Uterus (tissue), 2 donors: ENCODE results near the gene HDAC4.

Experiments
- POLR2A ChIP-seq, 2 donors: fragments of 450-650 bp; IDR thresholded peaks; one replicate each; pipeline ENCODE4 v1.6.1; 2016; ENCODE audit warnings: antibody characterized with exemption in 2 of 2, mild to moderate bottlenecking in 1 of 2, moderate library complexity in 1 of 2
- TF ChIP-seq, protein P1 (sequence below), 4 experiments: fragments of 200-600 bp in 2 of 4; fragments of 450-650 bp in 2 of 4; sonication (generic) in 2 of 4; IDR thresholded peaks; one replicate each; pipeline ENCODE4 v1.5.1; 2016 to 2019; ENCODE audit warnings: antibody characterized with exemption in 4 of 4, mild to moderate bottlenecking in 2 of 4, moderate library complexity in 1 of 4

DNA sequence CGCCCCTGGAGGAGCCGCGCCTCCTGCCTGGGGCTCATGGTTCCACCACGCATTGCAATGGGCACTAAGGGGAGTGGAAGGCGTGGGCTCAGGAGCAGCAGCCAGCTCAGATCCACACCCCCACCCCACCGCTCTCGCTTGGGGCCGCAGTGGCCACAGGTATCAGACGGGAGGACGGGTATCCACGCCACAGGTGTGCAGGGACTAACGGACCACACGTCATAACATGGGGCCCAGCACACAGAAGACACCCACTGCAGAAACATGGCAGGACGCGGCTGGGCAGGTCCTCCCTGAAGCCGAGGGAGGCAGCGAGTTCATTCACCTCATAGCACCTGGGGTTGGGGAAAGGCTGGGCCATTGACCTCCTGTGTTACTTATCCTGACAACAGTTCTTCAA, 13.0 kb downstream of the HDAC4 start:
- TF ChIP-seq, protein P1, sequence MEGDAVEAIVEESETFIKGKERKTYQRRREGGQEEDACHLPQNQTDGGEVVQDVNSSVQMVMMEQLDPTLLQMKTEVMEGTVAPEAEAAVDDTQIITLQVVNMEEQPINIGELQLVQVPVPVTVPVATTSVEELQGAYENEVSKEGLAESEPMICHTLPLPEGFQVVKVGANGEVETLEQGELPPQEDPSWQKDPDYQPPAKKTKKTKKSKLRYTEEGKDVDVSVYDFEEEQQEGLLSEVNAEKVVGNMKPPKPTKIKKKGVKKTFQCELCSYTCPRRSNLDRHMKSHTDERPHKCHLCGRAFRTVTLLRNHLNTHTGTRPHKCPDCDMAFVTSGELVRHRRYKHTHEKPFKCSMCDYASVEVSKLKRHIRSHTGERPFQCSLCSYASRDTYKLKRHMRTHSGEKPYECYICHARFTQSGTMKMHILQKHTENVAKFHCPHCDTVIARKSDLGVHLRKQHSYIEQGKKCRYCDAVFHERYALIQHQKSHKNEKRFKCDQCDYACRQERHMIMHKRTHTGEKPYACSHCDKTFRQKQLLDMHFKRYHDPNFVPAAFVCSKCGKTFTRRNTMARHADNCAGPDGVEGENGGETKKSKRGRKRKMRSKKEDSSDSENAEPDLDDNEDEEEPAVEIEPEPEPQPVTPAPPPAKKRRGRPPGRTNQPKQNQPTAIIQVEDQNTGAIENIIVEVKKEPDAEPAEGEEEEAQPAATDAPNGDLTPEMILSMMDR (IDR thresholded peaks at IDR 0.05) = no peak
- TF ChIP-seq POLR2A (IDR thresholded peaks at IDR 0.05) = no peak
